Right lobe of liver (tissue), 4 donors: Measurements from ENCODE around the gene MMAA.

Experiments used
- POLR2A ChIP-seq: fragments of 450-650 bp; IDR thresholded peaks from one replicate; pipeline ENCODE4 v1.6.1; 2017; ENCODE audit warnings: antibody characterized with exemption, mild to moderate bottlenecking
- TF ChIP-seq, protein P1 (sequence below), 4 donors: fragments of 200-600 bp in 3 of 4; fragments of 450-650 bp in 1 of 4; IDR thresholded peaks; one replicate each; pipeline versions ENCODE4 v1.5.1 to v1.8.0; 2016 to 2022; ENCODE audit warnings: antibody characterized with exemption in 4 of 4, mild to moderate bottlenecking in 2 of 4
- donor health status: DM: no; HTN: no; CAD: no.
- donor health status: DM: no; HTN: no; CAD: no.
- donor health status: DM: no; HTN: yes; CAD: no.

DNA sequence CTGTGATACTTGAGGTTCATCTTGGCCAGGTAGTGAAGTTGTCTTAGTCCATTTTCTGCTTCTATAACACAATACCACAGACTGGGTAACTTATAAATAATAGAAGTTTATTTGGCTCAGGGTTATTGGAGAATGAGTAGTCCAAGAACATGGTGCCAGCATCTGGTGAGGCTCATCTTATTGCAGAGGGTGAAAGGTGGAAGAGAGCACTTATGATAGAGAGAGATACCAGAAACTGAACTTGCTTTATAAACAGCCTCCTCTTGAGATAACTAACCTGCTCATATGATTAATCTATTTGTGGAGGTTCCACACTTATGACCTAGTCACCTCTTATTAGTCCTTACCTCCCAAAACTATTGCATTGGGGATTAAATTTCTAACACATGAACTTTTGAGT is 62.3 kb downstream of the MMAA start:
- TF ChIP-seq, protein P1, sequence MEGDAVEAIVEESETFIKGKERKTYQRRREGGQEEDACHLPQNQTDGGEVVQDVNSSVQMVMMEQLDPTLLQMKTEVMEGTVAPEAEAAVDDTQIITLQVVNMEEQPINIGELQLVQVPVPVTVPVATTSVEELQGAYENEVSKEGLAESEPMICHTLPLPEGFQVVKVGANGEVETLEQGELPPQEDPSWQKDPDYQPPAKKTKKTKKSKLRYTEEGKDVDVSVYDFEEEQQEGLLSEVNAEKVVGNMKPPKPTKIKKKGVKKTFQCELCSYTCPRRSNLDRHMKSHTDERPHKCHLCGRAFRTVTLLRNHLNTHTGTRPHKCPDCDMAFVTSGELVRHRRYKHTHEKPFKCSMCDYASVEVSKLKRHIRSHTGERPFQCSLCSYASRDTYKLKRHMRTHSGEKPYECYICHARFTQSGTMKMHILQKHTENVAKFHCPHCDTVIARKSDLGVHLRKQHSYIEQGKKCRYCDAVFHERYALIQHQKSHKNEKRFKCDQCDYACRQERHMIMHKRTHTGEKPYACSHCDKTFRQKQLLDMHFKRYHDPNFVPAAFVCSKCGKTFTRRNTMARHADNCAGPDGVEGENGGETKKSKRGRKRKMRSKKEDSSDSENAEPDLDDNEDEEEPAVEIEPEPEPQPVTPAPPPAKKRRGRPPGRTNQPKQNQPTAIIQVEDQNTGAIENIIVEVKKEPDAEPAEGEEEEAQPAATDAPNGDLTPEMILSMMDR (IDR thresholded peaks at IDR 0.05) = no peak
- TF ChIP-seq POLR2A = no peak
